ENCODE measurements around the gene ADGRG4. TPM values are rescaled to one million over a fixed set of nuclear protein-coding genes. Genes with fewer than 3 reads are reported as not detected.

Gene ADGRG4
- total and polyA plus RNA-seq, 2 donors (not counting 1 experiment from before 2014, with no cell fraction given), result not detected

GRCh38 chrX:136446208-136446607 lies 145.4 kb downstream of the ADGRG4 start:
- intact Hi-C loops (cut with micrococcal nuclease), result no loop called here
- Histone ChIP-seq H4K20me1 (ENCODE audit: control insufficient read depth, insufficient read depth, low read length, poor library complexity, severe bottlenecking) (no peaks in the 10 kb centered on the region), H3K4me2 (replicated peaks; ENCODE audit: low read depth, low read length, poor library complexity, severe bottlenecking) (no peak overlapping the region), H3K27me3 (replicated peaks in 1 of 4; ENCODE audit: control extremely low read depth in 1 of 4, control insufficient read depth in 3 of 4, insufficient read depth in 4 of 4, low read length in 3 of 4) (no peaks in the 10 kb centered on the region), H3K79me2 (ENCODE audit: control insufficient read depth, insufficient read depth, low read length) (no peaks in the 10 kb centered on the region), H3K4me3 (ENCODE audit: control extremely low read depth in 1 of 5, extremely low read depth in 1 of 5, insufficient read depth in 1 of 5, low read depth in 2 of 5, low read length in 4 of 5) (no peak overlapping the region), H3K9me3 (ENCODE audit: control extremely low read depth in 1 of 3, control insufficient read depth in 2 of 3, insufficient read depth in 1 of 3, low read length in 2 of 3) (no peaks in the 10 kb centered on the region), H3K9ac (ENCODE audit: low read length) (no peak overlapping the region), H3K27ac (ENCODE audit: low read length in 2 of 2) (no peak overlapping the region), H3K4me1 (ENCODE audit: control insufficient read depth in 2 of 2, insufficient read depth in 2 of 2, low read length in 2 of 2) (no peaks in the 10 kb centered on the region), H2AFZ (ENCODE audit: insufficient read depth, low read depth, low read length, poor library complexity, severe bottlenecking) (no peak overlapping the region), H3K36me3 (replicated peaks in 1 of 2; ENCODE audit: control extremely low read depth in 1 of 2, control insufficient read depth in 1 of 2, extremely low read depth in 1 of 2, insufficient read depth in 2 of 2, low read length in 1 of 2) (no peaks in the 10 kb centered on the region)
- Mint-ChIP-seq H3K9me3 (ENCODE audit: insufficient read depth) (no peaks in the 10 kb centered on the region), H3K27me3 (no peaks in the 10 kb centered on the region), H3K4me3 (no peak overlapping the region), H3K27ac (no peak overlapping the region), H3K4me1 (no peaks in the 10 kb centered on the region)
- DNase-seq (no peak), ATAC-seq (ENCODE audit: low read depth) (no peak)
- TF ChIP-seq EZH2 (IDR thresholded peaks at IDR 0.05; ENCODE audit: borderline replicate concordance, insufficient read depth, low read depth, low read length, poor library complexity, severe bottlenecking), result no peak
- TF ChIP-seq CTCF (IDR thresholded peaks at IDR 0.05), result no peak
- ChIA-PET CTCF (no interaction called here), POLR2A (no interaction called here)
- WGBS (ENCODE audit: insufficient coverage), result no CpG with 5 or more reads among the region's 6 CpGs

DNA sequence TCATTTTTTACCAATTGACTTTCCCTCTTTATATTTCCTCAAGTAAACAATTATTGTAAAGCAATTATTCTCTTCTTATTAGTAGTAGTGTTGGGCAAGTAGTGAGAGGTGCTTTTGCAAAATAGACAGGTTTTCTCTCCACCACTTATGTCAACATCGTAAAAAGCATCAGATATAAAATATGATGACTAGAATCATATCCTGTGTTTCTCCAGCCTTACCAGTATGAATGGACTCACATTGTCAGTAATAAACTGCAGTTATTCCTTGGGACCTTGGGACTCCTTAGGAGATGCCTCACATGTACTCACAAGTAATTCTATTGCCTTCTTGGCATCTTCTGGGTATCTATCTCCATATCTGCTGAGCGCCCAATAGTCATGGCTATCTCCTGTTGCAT lies 146.5 kb downstream of the ADGRG4 start:
- no peak overlapping the region for H3K4me2 ChIP-seq (replicated peaks; ENCODE audit: low read depth, low read length, poor library complexity, severe bottlenecking)
- no peaks in the 10 kb centered on the region for H3K9me3 ChIP-seq (ENCODE audit: control extremely low read depth in 1 of 3, control insufficient read depth in 2 of 3, insufficient read depth in 1 of 3, low read length in 2 of 3)
- no peak overlapping the region for H3K27ac ChIP-seq (ENCODE audit: low read length in 2 of 2)
- H3K4me1 Mint-ChIP-seq, result no peaks in the 10 kb centered on the region
- H3K27me3 Mint-ChIP-seq, result no peaks in the 10 kb centered on the region
- H3K36me3 ChIP-seq (replicated peaks in 1 of 2; ENCODE audit: control extremely low read depth in 1 of 2, control insufficient read depth in 1 of 2, extremely low read depth in 1 of 2, insufficient read depth in 2 of 2, low read length in 1 of 2), result no peaks in the 10 kb centered on the region
- H3K79me2 ChIP-seq (ENCODE audit: control insufficient read depth, insufficient read depth, low read length), result no peaks in the 10 kb centered on the region
- no peaks in the 10 kb centered on the region for H3K9me3 Mint-ChIP-seq (ENCODE audit: insufficient read depth)
- no peak for TF ChIP-seq EZH2 (IDR thresholded peaks at IDR 0.05; ENCODE audit: borderline replicate concordance, insufficient read depth, low read depth, low read length, poor library complexity, severe bottlenecking)
- TF ChIP-seq CTCF (IDR thresholded peaks at IDR 0.05), result no peak
- no peaks in the 10 kb centered on the region for H3K27me3 ChIP-seq (replicated peaks in 1 of 4; ENCODE audit: control extremely low read depth in 1 of 4, control insufficient read depth in 3 of 4, insufficient read depth in 4 of 4, low read length in 3 of 4)
- no peaks in the 10 kb centered on the region for H4K20me1 ChIP-seq (ENCODE audit: control insufficient read depth, insufficient read depth, low read length, poor library complexity, severe bottlenecking)
- intact Hi-C loops (cut with micrococcal nuclease), result no loop called here
- WGBS (ENCODE audit: insufficient coverage), result 100% methylated on average over 1 of the region's 2 CpGs
- H3K4me3 Mint-ChIP-seq, result no peak overlapping the region
- H2AFZ ChIP-seq (ENCODE audit: insufficient read depth, low read depth, low read length, poor library complexity, severe bottlenecking), result no peak overlapping the region
- ChIA-PET CTCF (no interaction called here), POLR2A (no interaction called here)
- no peak overlapping the region for H3K4me3 ChIP-seq (ENCODE audit: control extremely low read depth in 1 of 5, extremely low read depth in 1 of 5, insufficient read depth in 1 of 5, low read depth in 2 of 5, low read length in 4 of 5)
- no peak for ATAC-seq (ENCODE audit: low read depth)
- H3K4me1 ChIP-seq (ENCODE audit: control insufficient read depth in 2 of 2, insufficient read depth in 2 of 2, low read length in 2 of 2), result no peaks in the 10 kb centered on the region
- H3K9ac ChIP-seq (ENCODE audit: low read length), result no peak overlapping the region
- H3K27ac Mint-ChIP-seq, result no peak overlapping the region
- no peak for DNase-seq

Measured in B cell (primary cell).